ENCODE results near the gene SERPINB5.
A peak's percentile ranks its signal among the peaks of the same experiment; 100 is the strongest.

SERPINB5 gene

DNA sequence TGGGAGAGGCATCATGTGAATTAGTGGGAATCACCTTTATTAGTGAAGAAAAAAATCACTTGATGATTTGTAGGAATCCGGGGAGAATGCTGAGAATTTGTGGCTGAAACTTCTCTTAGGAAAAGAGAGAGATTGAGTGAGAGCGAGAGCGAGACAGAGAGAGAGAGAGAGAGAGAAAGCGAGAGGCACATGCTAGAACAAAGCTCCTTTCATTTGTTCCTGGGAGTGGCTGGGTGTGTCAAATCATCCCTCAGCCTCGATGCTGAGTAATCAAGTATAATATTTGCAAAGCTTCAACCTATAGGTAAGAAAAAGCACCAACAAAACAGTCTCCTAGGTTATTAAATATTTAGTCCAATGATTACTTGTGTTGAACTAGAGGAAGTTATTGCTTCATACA lies 4.4 kb upstream of the SERPINB5 start:
- no peak for DNase-seq

GRCh38 chr18:63477200-63477599 lies 442 bp downstream of the SERPINB5 start:
- DNase-seq: no peak

DNA sequence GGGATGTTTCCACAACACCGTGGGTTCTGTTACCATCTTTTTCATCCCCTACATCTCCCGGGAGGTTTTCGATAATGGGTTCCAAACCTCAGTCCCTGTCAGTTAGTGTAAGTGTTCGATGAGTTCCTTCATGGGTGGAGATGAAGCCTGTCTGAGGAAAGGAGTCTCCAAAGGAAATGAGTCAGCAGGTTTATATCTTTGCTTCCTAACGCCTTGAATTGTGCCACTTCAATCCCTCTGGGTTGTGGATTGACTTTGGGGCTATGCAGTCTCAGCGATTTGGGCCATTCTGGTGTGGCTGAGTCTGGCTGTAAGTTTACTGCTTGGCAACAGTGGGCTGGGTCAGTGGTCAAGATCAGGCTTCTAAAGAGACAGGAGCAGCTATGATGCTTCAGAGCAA lies 1.2 kb downstream of the SERPINB5 start:
- DNase-seq: no peak

GRCh38 chr18:63479826-63480225 lies 3.1 kb downstream of the SERPINB5 start:
- no peak for DNase-seq

GRCh38 chr18:63480476-63480875 lies 3.7 kb downstream of the SERPINB5 start:
- DNase-seq: no peak

DNA sequence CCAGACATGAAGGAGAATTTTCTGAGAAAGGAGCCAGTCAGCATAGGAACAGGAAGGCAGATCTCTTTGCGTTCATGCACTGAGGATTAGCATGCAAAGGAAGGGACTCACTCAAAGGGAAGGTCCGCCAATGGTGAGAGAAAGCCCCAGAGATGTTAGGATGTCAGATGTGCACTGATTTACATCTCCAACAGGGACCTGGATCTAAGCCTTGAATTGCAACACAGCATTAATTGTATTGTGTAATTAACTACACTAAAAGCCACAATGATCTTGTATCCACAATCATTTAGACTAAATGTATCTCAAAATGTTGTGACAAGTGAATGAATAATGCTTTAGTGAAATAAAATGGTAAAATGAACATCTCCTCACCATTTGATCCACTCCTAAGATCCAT lies 4.2 kb downstream of the SERPINB5 start:
- no peak for DNase-seq

DNA sequence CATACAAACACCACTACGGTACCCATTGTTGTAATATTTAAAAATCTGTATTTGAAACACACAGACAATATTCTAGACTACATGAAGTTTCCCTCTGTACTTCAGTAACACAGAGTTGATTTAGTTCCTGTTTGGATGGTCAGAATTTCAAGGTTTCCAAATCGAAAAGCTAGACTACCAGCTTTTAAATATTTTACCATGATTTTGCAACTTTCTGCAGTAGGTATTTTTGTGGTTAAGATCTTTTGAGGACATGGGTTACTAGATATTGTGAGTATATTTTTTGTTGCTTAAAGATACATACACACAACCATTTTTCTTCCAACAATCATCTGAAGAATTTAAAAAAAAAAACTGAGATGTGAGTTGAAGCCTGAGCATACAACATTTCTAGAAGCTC lies 10.9 kb downstream of the SERPINB5 start:
- no peak for DNase-seq

GRCh38 chr18:63488160-63488559 lies 11.4 kb downstream of the SERPINB5 start:
- no peak for DNase-seq

GRCh38 chr18:63492851-63493250 lies 16.1 kb downstream of the SERPINB5 start:
- no peak for DNase-seq

- no peak for DNase-seq
Measured at GRCh38 chr18:63495675-63496074, 18.9 kb downstream of the SERPINB5 start.

- DNase-seq: no peak
Measured at GRCh38 chr18:63505566-63506335, 29.0 kb downstream of the SERPINB5 start.

DNA sequence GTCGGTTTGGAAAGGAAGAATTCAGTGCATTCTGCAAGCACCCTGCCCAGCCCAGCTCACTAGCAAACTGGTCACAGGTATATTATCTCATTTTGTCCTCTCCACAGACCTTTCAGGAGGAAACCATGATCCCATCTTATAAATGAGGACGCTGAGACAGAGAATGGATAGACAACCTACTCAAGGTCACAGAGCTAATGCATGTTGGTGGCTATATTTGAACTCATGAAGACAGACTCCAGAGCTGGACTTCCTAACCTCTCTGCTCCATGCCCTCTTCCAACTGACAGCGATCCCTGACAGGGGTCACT lies 29.5 kb downstream of the SERPINB5 start:
- no peak for DNase-seq

GRCh38 chr18:63508596-63508995 lies 31.8 kb downstream of the SERPINB5 start:
- DNase-seq: no peak

GRCh38 chr18:63511285-63511684 lies 34.5 kb downstream of the SERPINB5 start:
- DNase-seq: peak; percentile 12

DNA sequence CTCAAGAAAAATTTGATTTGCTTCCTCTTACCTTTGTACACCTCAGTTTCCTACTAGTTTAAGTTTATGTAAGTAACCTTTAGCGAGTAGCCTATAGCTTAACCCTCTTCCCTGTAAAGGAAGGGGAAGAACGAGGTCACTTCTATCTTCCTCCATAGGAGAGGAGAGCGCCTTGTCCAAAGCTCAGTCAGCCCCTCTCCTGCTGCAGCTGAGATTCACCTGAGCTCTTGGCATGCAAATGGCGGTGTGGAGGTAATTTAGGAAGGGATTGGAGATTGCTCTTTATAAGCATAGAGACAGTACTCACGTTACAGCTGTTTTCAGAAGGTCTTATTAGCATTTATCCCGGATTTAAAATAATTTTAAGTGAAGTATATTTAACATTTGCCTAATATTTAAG lies 37.6 kb downstream of the SERPINB5 start:
- no peak for DNase-seq

GRCh38 chr18:63514888-63515678 lies 38.3 kb downstream of the SERPINB5 start:
- no peak for DNase-seq

GRCh38 chr18:63515801-63516200 lies 39.0 kb downstream of the SERPINB5 start:
- no peak for DNase-seq

DNA sequence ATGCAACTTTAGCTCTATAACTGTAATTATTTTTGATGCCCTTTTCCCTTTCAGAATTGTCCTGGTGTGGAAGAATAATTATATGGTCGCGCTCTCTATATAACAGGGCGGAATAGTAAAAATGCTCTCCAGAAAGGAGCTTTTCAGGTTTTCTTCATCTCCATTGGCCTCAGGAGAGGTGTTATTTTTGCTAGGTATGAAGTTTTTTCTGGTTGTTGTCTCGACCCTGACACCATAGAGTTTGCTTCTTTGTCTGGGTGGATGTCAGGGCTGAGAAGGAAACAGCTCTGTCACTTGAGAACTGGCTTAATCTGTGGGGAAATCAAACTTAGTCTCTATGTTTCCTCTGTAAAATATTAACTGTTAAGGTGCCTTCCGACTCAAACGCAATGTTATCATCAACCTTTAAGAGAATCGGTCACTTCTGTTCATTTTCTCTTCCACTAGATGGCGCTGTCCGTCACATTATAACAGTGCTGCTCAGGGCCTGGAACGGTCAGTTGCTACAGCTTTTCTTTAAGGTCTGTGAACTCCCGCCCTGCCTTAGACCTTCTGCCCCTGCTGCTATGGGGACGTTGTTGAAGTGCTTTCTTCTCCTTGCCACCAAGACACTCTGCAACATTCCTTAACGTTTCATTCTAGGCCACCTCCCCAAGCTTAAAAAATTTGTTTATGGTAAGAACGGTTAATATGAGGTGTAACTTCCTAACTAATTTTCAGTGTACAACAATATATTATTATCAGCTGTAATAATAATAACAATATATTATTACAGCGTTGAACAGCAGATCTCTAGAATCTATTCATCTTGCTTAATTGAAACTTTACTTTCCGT lies 41.6 kb downstream of the SERPINB5 start:
- DNase-seq: peak; percentile 18

DNA sequence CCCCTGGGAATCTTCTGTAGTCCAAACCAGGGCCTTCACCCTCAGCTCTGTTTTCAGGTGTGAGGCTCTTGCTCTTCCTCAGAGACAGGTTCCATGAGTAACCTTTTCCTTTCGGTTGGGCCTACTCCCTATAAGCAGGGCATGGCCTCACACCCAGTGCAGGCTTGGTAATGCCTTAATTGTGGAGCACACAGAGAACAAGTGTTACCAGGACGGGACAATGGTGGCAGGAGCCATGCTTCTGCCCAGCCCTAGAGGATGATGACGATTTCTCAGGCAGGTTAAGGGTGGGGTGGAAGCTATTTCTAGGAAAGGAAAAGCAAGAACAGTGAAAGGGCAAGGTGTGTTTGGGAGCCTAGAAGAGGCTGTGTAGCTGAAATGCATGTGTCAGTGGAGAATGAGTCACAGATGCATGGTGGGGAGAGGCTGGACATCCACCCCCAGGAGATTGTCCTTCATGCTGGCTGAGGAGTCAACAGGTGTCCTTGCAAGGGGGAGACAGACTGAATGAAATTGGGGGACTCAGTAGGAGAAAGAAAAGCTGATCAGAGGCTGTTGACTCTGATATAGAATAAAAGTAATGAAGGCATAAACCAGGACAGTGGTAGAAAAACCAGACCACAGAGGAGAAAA lies 43.4 kb downstream of the SERPINB5 start:
- no peak for DNase-seq

DNA sequence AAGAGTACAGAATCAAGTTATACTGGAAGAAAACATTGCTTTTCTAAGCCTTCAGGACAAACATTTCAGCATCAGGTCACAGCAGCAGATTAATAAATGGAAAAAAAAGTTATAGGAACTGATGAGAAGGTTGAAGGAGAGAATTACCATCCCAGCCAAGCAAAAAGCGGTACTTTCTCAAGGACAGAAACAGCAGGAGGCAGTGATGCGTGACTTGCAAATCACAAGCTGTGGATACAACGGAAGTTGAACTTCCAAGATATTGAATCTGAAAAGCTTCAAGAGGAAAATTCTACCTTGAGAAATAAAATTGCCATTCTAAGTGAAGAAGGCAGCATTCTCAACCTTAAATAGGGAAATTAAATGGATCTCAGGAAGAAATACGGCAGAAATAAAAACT lies 46.9 kb downstream of the SERPINB5 start:
- no peak for DNase-seq

GRCh38 chr18:63527251-63527650 lies 50.5 kb downstream of the SERPINB5 start:
- DNase-seq: no peak

GRCh38 chr18:63528863-63529492 lies 52.2 kb downstream of the SERPINB5 start:
- no peak for DNase-seq

DNA sequence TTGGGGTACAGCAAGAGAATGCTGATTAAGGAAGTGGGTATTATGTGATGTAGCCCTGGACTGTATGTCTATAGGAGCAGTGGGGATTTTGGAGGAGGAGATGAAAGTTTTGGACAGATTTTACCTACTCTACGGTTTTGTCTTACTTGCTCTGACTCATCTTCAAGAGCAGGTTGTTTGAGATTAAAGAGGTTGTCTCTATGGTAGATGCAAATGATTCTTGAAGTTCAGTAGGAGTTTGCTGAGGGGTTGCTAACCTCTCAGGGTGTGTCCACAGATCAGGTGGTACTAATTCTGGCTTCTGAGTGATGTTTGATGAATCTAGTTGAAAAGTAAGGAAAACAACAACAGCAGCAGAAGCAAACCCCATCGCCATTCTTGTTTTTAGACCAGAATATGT lies 55.7 kb downstream of the SERPINB5 start:
- no peak for DNase-seq
